Body of pancreas (tissue), 4 donors: ENCODE data around the gene R3HDM2. TPM values are rescaled to one million over a fixed set of nuclear protein-coding genes. Genes with fewer than 3 reads are reported as not detected.

ENCODE experiments used
- ATAC-seq: fragments of 150-250 bp; one replicate; pipeline ENCODE4 v1.9.1; 2016
- DNase-seq, 4 donors: peaks; one replicate each; pipeline ENCODE4 v3.0.0-alpha.2; 2019
- H3K27ac ChIP-seq, 4 donors: fragments of 200-600 bp; sonication (generic); 1 replicate in 3 of 4; 2 replicates in 1 of 4; pipeline versions ENCODE4 v1.5.1 to v1.6.1; 2016 to 2019; ENCODE audit warnings: mild to moderate bottlenecking in 1 of 4, mixed read lengths in 1 of 4, moderate library complexity in 1 of 4
- H3K27me3 ChIP-seq, 2 donors: fragments of 200-600 bp; sonication (generic); one replicate each; pipeline ENCODE4 v1.6.0; 2016; ENCODE audit warnings: mild to moderate bottlenecking in 1 of 2
- H3K36me3 ChIP-seq, 2 donors: fragments of 200-600 bp; sonication (generic); replicated peaks in 1 of 2; 2 replicates each; pipeline ENCODE4 v1.5.1; 2016; ENCODE audit warnings: low read depth in 2 of 2; ENCODE audit not compliant: insufficient read depth in 1 of 2
- H3K4me1 ChIP-seq: fragments of 200-600 bp; sonication (generic); one replicate; pipeline ENCODE4 v1.6.0; 2016
- H3K4me3 ChIP-seq, 2 donors: fragments of 200-600 bp; sonication (generic); 1 replicate in 1 of 2; 2 replicates in 1 of 2; pipeline ENCODE4 v1.5.1; 2016 to 2019
- H3K9me3 ChIP-seq, 3 donors: fragments of 200-600 bp; sonication (generic); 1 replicate in 2 of 3; 2 replicates in 1 of 3; pipeline ENCODE4 v1.5.1; 2016
- POLR2A ChIP-seq, 3 donors: fragments of 450-650 bp; IDR thresholded peaks; one replicate each; pipeline ENCODE4 v1.6.1; 2016; ENCODE audit warnings: antibody characterized with exemption in 3 of 3, mild to moderate bottlenecking in 2 of 3
- WGBS, 2 donors: methylation state at CpG; one replicate each; pipeline ENCODE4 v1.1.5; 2017; 5-methylcytosine and 5-hydroxymethylcytosine counted together
- intact Hi-C: fragments of 100-400 bp; cut with DNase I; formaldehyde crosslinking; loops from one replicate; pipeline ENCODE4 v1.15.1; 2023
- total RNA-seq, 2 donors: library from RNA; depleted of rRNA; stranded (reverse); fragments of >200 nt; gene quantifications; one replicate each; pipeline ENCODE4 v1.1.0, GENCODE V29; 2016
- TF ChIP-seq, protein P1 (sequence below), 7 experiments: fragments of 450-650 bp in 4 of 7; fragments of 200-600 bp in 3 of 7; sonication (generic) in 3 of 7; IDR thresholded peaks; one replicate each; pipeline ENCODE4 v1.5.1; 2016 to 2019; ENCODE audit warnings: antibody characterized with exemption in 7 of 7

The R3HDM2 gene
- total RNA-seq, 2 donors from 2014 or later: 16.1 to 41.9 TPM

DNA sequence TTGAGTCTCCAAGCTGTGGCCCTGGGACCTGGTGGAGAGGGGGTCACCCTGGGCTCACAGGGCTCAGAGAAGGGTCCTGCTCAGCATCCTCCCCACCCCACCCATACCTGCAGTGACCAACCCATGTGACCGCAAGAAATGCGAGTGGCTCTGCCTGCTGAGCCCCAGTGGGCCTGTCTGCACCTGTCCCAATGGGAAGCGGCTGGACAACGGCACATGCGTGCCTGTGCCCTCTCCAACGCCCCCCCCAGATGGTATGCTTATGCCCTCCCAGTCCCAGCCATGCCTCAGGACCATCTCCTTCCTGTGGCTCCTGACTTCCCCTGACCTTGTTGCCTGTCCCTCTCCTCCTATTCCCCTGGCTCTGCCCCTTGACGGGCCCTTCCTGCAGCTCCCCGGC is 220.9 kb downstream of the R3HDM2 start:
- H3K36me3 ChIP-seq: peaks cover 0 to 2% of the 10 kb centered on the region in 2 donors
- intact Hi-C loops: no loop called here
- H3K27me3 ChIP-seq: peaks cover 0 to 4% of the 10 kb centered on the region in 2 donors
- WGBS, 2 donors: 89 to 91% methylated on average over 8 of the region's 8 CpGs
- no peak overlapping the region for H3K4me3 ChIP-seq
- H3K27ac ChIP-seq: no peak overlapping the region
- H3K4me1 ChIP-seq: peaks cover 16% of the 10 kb centered on the region
- TF ChIP-seq, protein P1, sequence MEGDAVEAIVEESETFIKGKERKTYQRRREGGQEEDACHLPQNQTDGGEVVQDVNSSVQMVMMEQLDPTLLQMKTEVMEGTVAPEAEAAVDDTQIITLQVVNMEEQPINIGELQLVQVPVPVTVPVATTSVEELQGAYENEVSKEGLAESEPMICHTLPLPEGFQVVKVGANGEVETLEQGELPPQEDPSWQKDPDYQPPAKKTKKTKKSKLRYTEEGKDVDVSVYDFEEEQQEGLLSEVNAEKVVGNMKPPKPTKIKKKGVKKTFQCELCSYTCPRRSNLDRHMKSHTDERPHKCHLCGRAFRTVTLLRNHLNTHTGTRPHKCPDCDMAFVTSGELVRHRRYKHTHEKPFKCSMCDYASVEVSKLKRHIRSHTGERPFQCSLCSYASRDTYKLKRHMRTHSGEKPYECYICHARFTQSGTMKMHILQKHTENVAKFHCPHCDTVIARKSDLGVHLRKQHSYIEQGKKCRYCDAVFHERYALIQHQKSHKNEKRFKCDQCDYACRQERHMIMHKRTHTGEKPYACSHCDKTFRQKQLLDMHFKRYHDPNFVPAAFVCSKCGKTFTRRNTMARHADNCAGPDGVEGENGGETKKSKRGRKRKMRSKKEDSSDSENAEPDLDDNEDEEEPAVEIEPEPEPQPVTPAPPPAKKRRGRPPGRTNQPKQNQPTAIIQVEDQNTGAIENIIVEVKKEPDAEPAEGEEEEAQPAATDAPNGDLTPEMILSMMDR (IDR thresholded peaks at IDR 0.05): no peak
- no peak for TF ChIP-seq POLR2A (IDR thresholded peaks at IDR 0.05)
- DNase-seq (no peak), ATAC-seq (no peak)
- H3K9me3 ChIP-seq: no peaks in the 10 kb centered on the region

DNA sequence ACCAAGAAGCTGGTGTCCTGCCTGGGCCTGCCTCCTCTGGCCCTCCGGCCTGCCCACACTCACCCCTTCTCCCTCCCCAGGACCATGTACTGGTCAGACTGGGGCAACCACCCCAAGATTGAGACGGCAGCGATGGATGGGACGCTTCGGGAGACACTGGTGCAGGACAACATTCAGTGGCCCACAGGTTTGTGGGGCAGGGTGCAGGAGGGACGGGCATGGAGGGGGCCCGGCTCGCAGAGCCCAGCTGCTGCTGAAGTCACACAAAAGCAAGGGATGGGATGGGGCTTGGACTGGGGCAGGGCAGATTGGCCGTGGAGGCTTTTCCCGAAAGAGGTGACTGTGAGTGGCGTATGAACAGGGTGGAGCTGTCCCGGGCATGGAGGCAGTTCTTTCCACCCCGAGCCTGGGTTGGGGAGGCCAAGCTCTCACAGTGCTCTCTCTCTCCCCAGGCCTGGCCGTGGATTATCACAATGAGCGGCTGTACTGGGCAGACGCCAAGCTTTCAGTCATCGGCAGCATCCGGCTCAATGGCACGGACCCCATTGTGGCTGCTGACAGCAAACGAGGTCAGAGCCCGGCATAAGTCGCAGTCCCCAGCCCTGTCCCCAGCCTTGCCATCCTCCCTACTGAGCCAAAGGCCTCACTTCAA is 222.1 kb downstream of the R3HDM2 start:
- ATAC-seq (no peak), DNase-seq (no peak)
- Histone ChIP-seq H3K27me3 (no peaks in the 10 kb centered on the region), H3K4me3 (no peak overlapping the region), H3K9me3 (no peaks in the 10 kb centered on the region), H3K36me3 (peaks cover 0 to 2% of the 10 kb centered on the region in 2 donors), H3K4me1 (peaks cover 4% of the 10 kb centered on the region), H3K27ac (no peak overlapping the region)
- 80 to 93% methylated on average over 14 to 22 of the region's 22 CpGs for WGBS, 2 donors
- TF ChIP-seq POLR2A (IDR thresholded peaks at IDR 0.05): no peak
- TF ChIP-seq, protein P1 (IDR thresholded peaks at IDR 0.05): no peak
- intact Hi-C loops: no loop called here

DNA sequence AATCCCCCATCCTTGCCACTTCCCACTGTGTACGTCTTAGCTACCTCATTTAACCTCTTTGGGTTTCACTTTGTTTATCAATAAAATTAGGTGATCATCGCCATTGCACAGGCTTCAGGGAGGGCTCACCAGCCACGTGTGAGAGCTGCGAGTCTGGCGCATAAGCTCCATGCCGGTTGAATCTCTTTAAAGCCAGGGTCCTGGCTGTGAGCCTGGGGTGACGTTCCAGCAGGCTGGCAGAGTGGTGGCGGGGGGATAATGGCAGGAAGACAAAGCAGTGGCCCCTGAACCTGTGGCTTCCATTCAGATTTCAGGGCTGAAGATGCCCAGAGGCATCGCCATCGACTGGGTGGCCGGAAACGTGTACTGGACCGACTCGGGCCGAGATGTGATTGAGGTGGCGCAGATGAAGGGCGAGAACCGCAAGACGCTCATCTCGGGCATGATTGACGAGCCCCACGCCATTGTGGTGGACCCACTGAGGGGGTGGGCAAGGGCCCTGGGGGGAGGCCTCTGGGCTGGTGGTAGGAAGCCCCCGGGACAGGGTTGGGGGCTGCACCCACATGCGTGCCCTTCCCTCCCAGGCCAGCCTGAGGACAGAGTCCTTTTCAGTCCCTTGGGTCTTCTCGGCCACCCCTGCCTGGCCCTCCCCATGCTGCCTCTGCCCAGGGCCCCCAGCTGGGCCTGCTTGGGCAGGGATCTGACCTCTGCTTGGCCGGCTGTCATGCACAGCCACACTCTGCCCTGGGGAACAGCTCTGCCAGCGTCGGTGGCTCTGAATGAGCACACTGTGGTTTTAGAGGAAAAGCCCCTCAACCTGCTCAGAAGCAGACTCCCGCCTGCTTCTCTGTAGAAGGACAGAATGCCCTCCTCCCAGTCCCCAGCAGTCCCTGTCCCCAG is 222.9 kb downstream of the R3HDM2 start:
- no peaks in the 10 kb centered on the region for H3K4me1 ChIP-seq
- no peak for DNase-seq
- no peaks in the 10 kb centered on the region for H3K9me3 ChIP-seq
- no peak overlapping the region for H3K27ac ChIP-seq
- ATAC-seq: no peak
- WGBS, 2 donors: 82 to 86% methylated on average over 11 to 29 of the region's 29 CpGs
- TF ChIP-seq POLR2A (IDR thresholded peaks at IDR 0.05): no peak
- TF ChIP-seq, protein P1 (IDR thresholded peaks at IDR 0.05): no peak
- intact Hi-C loops: no loop called here
- no peak overlapping the region for H3K4me3 ChIP-seq
- H3K27me3 ChIP-seq: no peaks in the 10 kb centered on the region
- H3K36me3 ChIP-seq: peaks cover 0 to 2% of the 10 kb centered on the region in 2 donors

DNA sequence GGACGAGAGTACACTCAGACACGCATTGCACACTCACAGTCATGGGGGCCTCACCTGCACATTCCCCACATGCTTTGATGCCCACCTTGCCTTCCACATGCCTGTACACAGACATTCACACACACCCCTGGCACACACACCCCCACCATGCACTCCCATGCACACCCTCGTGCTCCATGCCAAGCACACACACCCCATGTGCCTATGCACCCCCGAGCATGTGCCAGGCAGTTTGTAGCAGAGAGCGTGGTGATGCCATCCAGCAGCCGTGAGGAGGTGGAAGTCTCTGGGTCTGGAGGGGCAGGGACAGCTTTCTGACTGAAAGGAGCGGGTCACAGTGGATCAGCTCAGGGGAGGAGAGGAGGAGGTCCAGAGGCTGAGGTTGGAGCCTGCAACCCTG is 224.9 kb downstream of the R3HDM2 start:
- H3K36me3 ChIP-seq: peaks cover 0 to 2% of the 10 kb centered on the region in 2 donors
- TF ChIP-seq, protein P1 (IDR thresholded peaks at IDR 0.05): no peak
- TF ChIP-seq POLR2A (IDR thresholded peaks at IDR 0.05): no peak
- 81 to 83% methylated on average over 7 of the region's 7 CpGs for WGBS, 2 donors
- no peaks in the 10 kb centered on the region for H3K27me3 ChIP-seq
- no peak overlapping the region for H3K27ac ChIP-seq
- ATAC-seq (no peak), DNase-seq (no peak)
- no peaks in the 10 kb centered on the region for H3K4me1 ChIP-seq
- H3K9me3 ChIP-seq: no peaks in the 10 kb centered on the region
- H3K4me3 ChIP-seq: no peak overlapping the region
- intact Hi-C loops: no loop called here
